ENCODE results near the gene ZNRF2. TPM values are rescaled to one million over a fixed set of nuclear protein-coding genes. Genes with fewer than 3 reads are reported as not detected.

ZNRF2 gene
- total and polyA plus RNA-seq, 2 donors (not counting 3 experiments of a cell fraction or from before 2014, with no cell fraction given), result 1.4 to 5.9 TPM

DNA sequence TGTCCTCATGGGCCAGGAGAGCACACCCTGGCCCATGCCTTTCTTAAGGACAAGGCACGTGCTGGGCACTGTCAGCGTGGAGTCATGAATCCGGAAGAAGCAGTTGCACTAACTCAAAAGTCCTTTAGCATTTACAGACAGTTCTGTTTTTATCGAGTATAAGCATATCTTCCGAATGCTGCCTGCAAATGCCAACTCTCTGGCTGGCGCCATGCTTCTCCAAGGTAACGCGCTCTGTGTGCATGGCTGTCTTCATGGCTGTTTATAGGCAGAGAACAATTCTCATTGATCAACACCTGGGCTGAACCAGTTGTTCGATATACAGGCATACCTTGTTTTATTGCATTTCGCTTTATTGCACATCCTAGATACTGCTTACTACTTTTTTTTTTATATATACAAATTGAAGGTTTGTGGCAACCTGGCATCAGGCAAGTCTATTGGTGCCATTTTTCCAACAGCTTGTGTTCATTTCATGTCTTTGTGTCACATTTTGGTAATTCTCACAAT lies 28.0 kb upstream of the ZNRF2 start:
- Histone ChIP-seq H3K27me3 (ENCODE audit: control insufficient read depth in 2 of 2, insufficient read depth in 2 of 2, low read length in 2 of 2) (peaks cover 4 to 9% of the 10 kb centered on the region in 2 experiments), H2AFZ (ENCODE audit: low read depth, low read length) (no peak overlapping the region), H3K4me3 (replicated peaks in 1 of 3; ENCODE audit: insufficient read depth in 1 of 3, low read depth in 1 of 3, low read length in 3 of 3) (no peak overlapping the region), H3K9me1 (replicated peaks; ENCODE audit: control insufficient read depth, extremely low read depth, insufficient read depth, low read length) (no peaks in the 10 kb centered on the region), H3K4me2 (ENCODE audit: insufficient read depth, low read length) (no peak overlapping the region), H3K9me3 (replicated peaks; ENCODE audit: control insufficient read depth, insufficient read depth, low read length) (no peaks in the 10 kb centered on the region), H3K79me2 (ENCODE audit: control insufficient read depth, insufficient read depth, low read length) (no peaks in the 10 kb centered on the region), H3K27ac (ENCODE audit: insufficient read depth, low read depth, low read length) (no peak overlapping the region), H4K20me1 (replicated peaks; ENCODE audit: control insufficient read depth, extremely low read depth, insufficient read depth, low read length) (no peaks in the 10 kb centered on the region), H3K36me3 (ENCODE audit: control insufficient read depth in 2 of 2, extremely low read depth in 1 of 2, insufficient read depth in 2 of 2, low read length in 2 of 2) (no peaks in the 10 kb centered on the region), H3K4me1 (ENCODE audit: control insufficient read depth, extremely low read depth, insufficient read depth, low read length) (no peaks in the 10 kb centered on the region), H3K9ac (replicated peaks; ENCODE audit: extremely low read depth, insufficient read depth, low read length) (no peak overlapping the region)
- BruUV-seq (replicated peaks), result no TSS peak
- no peak for DNase-seq (ENCODE audit: low read depth, low spot score)
- ChIA-PET POLR2A (no interaction called here), CTCF (no interaction called here)
- no peak for TF ChIP-seq GATA2 (IDR thresholded peaks at IDR 0.05; ENCODE audit: insufficient read depth, insufficient read length, low read depth, low read length)
- TF ChIP-seq JUN (IDR thresholded peaks at IDR 0.05; ENCODE audit: borderline replicate concordance, insufficient read depth, insufficient read length, low read depth), result no peak
- TF ChIP-seq FOS (IDR thresholded peaks at IDR 0.05; ENCODE audit: borderline replicate concordance, insufficient read depth, low read length), result no peak
- no peak for TF ChIP-seq POLR2A (IDR thresholded peaks at IDR 0.05; ENCODE audit: low read depth, low read length)
- TF ChIP-seq MYC (IDR thresholded peaks at IDR 0.05; ENCODE audit: low read depth, low read length), result no peak
- TF ChIP-seq POLR2AphosphoS5 (IDR thresholded peaks at IDR 0.05; ENCODE audit: insufficient read depth, low read depth, low read length), result no peak
- TF ChIP-seq EZH2 (IDR thresholded peaks at IDR 0.05; ENCODE audit: borderline replicate concordance, low read depth, low read length, severe bottlenecking), result no peak
- TF ChIP-seq, protein P1, sequence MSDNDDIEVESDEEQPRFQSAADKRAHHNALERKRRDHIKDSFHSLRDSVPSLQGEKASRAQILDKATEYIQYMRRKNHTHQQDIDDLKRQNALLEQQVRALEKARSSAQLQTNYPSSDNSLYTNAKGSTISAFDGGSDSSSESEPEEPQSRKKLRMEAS (IDR thresholded peaks at IDR 0.05; ENCODE audit: insufficient read depth, insufficient read length), result no peak
- TF ChIP-seq, protein P2, sequence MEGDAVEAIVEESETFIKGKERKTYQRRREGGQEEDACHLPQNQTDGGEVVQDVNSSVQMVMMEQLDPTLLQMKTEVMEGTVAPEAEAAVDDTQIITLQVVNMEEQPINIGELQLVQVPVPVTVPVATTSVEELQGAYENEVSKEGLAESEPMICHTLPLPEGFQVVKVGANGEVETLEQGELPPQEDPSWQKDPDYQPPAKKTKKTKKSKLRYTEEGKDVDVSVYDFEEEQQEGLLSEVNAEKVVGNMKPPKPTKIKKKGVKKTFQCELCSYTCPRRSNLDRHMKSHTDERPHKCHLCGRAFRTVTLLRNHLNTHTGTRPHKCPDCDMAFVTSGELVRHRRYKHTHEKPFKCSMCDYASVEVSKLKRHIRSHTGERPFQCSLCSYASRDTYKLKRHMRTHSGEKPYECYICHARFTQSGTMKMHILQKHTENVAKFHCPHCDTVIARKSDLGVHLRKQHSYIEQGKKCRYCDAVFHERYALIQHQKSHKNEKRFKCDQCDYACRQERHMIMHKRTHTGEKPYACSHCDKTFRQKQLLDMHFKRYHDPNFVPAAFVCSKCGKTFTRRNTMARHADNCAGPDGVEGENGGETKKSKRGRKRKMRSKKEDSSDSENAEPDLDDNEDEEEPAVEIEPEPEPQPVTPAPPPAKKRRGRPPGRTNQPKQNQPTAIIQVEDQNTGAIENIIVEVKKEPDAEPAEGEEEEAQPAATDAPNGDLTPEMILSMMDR (IDR thresholded peaks at IDR 0.05; ENCODE audit: extremely low read depth in 1 of 2, insufficient read depth in 1 of 2, low read depth in 1 of 2, low read length in 2 of 2), result no peak
- no peak for FAIRE-seq
- dilution Hi-C loops (cut with MboI; ENCODE audit: extremely low pct_ligation_motif_present, low sequenced_read_pairs) (no loop called here), intact Hi-C loops (cut with micrococcal nuclease) (no loop called here)

Measured in endothelial cell of umbilical vein (primary cell).